ACHN (cell line): ENCODE data around the gene KCNMB2.
"Not testable (repeated sequence)": the region's sequence is repeated elsewhere in the genome, so short reads cannot be mapped to it uniquely, and the experiment has no call there.

ENCODE experiments used
- DNase-seq: peaks from one replicate; pipeline ENCODE4 v3.0.0-alpha.2; 2015
- in situ Hi-C: cut with HindIII; loops from 2 replicates; pipeline ENCODE4 v1.10.0; 2017; ENCODE audit warnings: low sequenced_read_pairs, low pct_ligation_motif_present, low pct_unique_long_range_greater_than_20kb

Gene KCNMB2

DNA sequence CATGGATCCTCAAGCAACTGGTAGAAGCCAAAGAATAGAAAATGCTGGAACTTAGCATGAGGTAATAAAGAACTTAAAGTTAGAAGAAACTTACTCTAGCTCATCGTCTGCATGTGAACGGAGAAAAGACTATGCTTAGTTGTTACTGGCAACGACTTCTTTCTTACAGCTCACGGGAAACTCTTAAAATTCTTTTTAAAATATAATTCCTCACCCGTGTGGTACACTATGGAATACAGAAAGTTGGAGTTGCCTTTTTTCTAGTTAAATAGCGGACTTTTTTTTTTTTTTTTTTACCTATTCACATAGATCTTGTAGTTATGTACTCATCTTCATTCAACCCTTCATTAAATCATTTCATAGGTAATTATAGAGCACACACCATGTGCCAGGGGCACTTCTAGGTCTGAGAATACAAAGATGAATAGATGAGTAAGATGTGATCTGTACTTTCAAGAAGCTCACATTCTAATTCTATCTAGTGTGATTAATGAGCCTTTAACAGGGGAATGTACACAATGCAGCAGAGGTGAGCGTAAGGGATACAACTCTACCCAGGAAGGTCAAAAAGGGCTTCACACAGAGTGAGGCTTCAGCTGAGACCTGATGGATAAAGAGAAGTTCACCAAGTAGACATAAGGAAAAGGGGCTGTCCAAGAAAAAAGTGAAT is 18.4 kb upstream of the KCNMB2 start:
- in situ Hi-C loops, result no loop called here
- no peak for DNase-seq

DNA sequence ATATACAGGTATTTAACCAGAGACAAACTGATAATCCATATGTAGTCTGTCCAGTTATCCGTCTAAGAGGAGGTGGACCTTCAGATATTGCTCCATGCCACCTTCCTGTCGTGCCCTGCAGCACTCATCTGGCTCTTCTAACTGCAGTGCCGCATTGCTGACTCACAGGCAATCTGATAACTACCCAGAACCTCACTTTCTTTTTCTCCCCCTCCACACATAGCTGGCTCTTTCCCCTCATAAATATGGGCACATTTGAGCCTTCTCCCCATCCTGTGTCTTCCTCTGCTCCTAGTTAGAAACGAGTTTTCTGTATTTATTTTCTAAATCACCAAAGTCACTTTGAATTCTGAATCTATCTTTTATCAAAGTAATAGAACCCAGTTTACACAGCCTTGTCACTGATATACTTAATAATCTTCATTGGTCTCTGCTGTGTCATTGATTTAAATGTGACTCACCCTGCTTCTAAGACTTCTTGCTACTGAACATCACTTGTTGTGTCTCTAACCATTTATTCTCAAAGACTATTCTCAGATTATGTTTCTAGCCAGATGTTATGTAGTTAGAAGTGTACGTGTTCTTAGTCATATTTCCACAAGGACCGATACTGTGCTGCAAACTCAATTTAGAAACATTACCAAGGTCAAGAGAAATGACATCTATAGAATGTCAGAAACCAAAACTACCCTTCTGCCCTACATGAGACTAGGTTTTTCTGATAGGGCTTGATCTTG is 17.4 kb upstream of the KCNMB2 start:
- in situ Hi-C loops, result no loop called here
- DNase-seq, result no peak

DNA sequence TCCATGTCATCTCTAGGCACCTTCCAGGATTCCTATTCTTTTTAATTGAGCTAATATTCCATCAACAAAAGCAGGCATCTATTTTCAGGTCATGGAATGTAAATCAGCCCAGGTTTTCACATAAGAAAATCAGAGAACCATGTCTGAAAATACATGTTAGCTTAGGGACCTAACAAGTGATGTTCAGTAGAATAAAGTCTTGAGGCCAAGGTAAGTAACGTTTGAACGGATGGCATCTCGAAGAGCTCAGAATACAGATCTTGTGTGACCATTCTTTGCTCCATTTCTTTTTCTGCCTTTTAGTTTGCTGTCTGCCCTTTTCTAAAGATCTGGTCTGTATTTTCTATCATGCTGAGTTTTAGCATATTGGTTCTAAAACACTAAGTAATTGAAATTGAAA is 16.5 kb upstream of the KCNMB2 start:
- DNase-seq, result no peak
- in situ Hi-C loops, result no loop called here

DNA sequence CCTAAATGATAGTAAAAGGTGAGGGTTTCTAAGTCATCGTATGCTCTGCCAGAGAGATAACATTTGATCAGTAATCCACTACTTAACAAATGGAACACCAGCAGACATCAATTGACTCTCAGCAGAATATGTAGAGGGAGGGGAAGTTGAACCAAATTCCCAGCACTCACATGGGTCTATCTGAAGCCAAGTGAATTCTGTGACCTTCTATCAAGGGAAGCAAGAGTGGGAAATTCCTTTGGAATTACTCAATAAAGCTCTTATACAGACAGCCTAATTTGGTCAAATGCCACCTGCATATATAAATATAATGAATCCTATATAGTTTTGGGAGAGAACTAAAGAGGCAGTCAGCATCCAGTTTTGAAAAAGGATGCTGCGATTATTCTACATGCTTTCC is 15.8 kb upstream of the KCNMB2 start:
- in situ Hi-C loops, result no loop called here
- no peak for DNase-seq

DNA sequence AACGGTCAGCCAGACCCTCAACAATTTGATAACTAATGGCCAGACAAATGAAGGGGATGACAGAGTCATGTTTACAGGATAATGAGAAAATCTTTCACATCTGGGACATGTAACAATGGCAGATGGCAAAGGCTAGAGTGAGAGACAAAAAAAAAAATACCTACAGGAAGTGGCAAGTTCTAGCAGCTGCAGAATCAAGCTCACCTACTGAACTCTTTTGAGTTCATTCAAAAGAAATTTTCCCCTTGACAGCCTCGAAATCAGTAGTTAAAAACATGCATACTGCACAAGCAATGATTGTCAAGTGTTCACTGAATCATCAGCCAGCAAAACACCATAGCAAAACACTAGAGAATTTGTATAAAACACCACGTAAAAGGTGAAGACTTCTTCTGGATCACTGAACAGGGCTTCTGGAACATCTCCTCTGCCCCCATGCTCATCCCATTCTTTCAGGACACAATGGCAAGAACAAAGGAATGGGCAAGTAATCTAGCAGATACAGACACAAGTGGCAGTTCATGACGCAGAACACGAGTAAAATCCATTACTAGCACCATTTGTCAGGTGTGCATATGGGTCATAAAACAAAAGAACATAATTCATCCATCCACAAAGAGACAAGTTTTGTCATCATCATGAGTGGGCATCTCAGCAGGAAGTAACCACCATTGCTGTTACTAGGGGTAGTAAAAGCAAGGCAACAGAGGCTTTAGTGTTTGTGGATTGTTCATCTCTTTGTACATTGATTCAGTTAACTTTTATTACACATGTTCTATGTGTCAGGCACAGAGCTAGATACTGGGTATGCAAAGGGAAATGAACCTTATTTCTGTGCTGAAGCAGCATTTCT is 13.8 kb upstream of the KCNMB2 start:
- no peak for DNase-seq
- in situ Hi-C loops, result no loop called here

DNA sequence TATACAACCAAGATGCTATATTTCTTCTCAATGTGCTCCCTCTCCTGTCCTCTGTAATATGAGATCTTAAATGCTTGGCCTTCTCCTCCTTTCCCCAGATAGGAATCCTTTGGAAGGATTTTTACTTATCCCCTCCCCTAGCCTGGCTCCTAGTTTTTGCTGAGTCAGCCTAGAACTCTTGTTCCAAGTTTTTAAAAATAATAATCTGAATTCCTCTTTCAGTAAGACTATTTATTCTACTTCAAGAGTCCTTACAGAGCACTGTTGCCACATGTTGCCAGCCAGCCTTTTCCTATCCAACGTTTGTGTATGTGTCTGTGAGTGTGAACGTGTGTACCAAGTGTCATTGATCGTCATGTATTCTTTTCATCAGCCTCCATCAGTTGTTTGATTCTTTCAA is 11.0 kb upstream of the KCNMB2 start:
- in situ Hi-C loops, result no loop called here

DNA sequence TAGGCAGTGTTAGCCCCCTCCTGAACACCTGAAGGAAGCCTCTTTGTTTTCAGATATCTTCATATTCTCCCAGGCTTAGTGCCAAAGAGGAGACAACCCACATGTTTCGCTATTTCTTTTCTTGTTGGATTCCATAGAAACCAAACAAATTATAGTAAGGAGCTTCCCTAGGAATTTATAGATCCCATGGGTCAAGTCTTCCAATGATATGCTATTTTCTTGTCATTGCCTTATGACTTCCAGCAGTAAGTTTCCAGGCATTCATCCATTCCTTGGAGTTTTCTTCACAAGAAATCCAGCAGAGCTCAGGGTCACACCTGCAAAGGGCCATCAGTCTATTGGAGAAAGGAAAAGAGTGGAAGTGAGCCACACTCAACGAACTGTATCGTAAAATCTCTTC is 9.9 kb upstream of the KCNMB2 start:
- DNase-seq, result no peak
- in situ Hi-C loops, result no loop called here

More for the DNA sequence above, 11.0 kb upstream of the KCNMB2 start:
- DNase-seq, result no peak

DNA sequence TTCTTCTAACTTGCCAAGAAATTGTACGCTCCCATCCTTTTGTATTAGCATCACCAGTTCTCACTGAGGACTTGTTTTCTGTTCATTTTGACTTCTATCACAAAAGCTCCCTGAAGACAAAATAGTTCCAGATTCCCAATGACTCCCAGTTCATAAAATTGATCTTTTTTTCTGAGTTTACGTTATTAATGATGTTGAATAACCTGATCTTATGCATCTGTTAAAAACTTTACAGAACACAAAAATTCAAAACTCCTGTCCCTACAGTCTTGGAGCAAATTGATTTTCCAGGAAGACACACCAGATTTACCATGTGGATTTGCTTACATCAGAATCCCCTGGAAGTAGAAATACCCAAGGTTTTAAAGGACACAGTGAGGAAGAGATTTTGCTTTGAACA is 8.3 kb upstream of the KCNMB2 start:
- DNase-seq, result no peak

DNA sequence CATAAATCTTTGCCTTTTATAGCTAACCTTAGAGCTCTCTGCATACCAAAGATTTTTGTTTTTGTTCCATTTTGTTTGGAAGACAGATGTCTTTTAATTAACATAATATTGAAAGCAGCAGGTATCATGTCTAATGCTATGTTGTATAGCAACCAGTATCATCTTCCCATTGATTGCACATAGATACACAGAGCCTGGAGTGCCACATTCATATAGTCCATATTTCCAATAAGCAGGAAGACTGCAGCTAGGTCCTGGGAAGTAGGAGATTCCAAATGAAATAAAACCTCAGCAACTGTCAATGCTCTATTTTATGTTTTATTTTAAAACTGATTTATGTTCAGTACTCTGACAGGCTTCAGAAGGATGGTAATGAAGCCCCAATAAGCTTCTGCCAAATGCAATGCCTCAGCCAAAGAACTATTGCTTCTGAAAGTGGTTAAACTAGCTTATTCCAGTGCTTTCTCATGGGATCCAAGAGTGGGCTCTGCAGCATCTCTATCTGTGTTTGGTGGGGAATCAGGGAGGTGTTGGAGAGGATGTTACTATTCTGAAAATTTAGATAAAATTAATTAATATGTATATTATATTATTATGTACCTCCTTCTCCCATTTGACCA is 6.5 kb upstream of the KCNMB2 start:
- no peak for DNase-seq
- in situ Hi-C loops, result no loop called here

More for the DNA sequence above, 8.3 kb upstream of the KCNMB2 start:
- in situ Hi-C loops, result no loop called here

DNA sequence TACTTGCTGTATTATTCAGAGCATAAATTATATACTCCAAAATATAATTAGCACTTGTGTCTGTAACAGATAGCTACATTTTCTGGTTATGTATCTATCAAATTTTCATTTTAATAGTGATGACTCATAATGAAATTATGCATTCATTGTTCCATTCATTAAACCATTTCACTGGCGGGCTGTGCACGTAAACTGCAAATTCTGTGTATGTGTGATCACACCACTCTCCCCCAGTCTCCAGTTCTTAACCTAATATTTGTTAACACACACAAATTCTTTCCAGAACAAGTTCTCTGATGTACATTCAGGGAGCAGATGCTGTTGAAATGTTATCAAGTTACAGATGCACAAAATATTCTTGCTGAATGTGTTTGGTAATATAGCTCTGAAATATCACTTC is 3.8 kb upstream of the KCNMB2 start:
- DNase-seq, result no peak
- in situ Hi-C loops, result no loop called here

DNA sequence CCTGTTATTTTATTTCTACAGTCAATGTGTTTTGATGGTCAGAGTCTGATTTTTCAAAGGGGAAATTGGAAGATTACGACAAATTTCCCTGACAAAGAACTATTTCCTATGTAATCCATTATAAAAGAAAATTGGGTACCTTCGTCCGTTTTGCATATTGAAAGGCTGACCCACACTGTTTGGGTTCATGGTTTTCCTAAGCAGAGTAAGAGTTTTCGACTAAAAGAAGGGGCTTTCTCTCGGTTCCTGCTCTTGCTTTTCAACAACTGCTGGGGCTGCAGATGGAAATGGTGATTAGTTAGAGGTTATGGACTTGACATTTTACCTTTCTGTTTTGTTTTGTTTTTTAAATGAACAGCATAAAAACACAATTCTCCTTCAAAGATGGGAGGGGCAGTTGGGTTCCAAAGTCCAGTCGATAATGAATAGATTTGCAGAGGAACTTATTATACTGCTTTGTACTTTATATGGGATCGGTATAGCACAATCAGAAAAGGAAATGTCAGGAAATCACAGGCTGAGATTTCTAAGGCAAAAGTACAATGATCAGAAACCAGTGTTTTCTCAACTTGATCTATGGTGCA is 978 bp downstream of the KCNMB2 start:
- DNase-seq, result no peak
- in situ Hi-C loops, result no loop called here

DNA sequence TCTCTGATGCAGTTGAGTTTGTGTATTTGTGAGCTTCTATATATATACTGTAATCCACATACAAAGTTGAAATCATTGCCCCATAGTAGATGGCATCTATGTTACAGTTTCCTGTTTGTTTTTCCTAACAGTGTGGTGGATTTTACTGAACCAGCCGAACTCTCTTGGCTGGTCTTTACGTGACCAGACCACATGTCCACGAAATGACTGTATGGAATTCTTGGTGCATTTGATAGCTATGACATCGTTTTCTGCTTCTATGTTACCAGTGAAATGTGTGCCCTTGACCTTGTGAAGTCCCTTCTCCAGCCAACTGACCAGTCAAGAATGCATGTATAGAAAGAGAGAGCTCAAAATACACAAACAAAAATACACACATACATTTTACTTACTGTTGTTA is 1.8 kb downstream of the KCNMB2 start:
- no peak for DNase-seq
- in situ Hi-C loops, result no loop called here

DNA sequence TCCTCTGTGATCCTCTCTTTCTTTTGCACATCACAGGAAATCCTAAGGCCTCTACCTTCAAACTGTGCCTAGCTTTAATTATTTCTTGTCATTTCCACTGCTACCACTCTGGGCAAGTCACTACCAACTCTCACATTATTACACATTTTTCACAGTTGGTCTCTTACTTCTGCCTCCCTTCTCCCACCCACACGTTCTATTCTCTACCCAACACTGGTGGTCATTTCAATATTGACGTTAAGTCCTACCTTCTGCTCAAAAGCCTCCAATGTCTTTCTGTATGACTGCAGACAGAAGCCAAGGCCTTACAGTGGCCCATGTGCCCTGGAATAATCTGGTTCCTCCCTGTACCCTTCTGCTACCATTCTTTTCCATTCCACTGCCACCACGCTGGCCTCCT is 3.9 kb downstream of the KCNMB2 start:
- in situ Hi-C loops, result no loop called here
- no peak for DNase-seq

DNA sequence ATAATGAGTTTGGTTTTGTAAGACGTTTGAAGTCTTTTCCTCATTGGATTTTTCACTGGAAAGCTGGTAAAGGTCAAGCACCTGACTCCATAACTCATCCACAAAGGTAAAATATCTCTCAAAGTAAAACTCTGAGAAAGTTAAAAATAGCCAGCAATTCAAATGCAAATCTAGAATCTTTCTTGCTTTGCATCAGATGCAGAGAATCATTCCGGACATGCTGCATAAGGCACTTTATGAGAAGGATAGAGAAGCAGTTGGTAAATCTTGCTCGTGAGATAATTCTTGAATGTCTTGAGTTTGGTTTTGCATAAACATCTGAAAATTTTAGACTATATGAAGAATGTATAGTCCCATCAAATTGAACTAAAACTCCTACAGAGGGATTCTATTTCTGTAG is 9.1 kb downstream of the KCNMB2 start:
- in situ Hi-C loops, result no loop called here
- DNase-seq, result no peak

DNA sequence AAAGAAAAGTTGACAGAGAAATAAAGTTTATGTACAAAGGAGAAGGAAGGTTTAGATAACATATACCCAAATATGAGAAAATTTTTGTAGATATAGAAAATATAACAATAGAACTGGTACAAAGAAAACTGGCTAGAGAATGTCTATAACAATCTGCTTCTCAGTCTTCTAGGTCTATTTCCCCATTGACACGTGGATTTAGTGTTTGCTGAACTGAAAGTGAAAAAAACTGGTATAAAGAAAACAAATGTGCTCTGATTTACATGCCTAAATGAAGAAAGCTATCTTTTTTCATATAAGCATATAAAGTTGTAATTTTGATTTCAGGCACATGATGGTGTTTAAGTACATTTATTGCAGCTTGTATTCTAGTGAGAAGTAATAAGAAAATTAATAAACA is 9.8 kb downstream of the KCNMB2 start:
- no peak for DNase-seq
- in situ Hi-C loops, result no loop called here

DNA sequence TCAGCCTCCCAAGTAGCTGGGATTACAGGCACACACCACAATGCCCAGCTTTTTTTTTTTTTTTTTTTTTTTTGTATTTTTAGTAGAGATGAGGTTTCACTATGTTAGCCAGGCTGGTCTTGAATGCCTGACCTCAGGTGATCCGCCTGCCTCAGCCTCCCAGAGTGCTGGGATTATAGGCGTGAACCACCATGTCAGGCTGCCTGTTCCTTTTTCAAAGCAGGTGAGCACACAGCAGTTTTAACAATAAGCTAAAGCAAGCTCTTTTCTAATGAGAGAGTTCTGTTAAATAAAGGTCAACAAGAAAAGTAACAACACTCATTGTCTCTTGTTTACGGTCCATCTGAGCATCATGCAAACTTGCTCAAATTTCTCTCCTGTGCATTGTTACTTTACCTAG is 13.2 kb downstream of the KCNMB2 start:
- in situ Hi-C loops, DNase-seq: not testable (repeated sequence)

DNA sequence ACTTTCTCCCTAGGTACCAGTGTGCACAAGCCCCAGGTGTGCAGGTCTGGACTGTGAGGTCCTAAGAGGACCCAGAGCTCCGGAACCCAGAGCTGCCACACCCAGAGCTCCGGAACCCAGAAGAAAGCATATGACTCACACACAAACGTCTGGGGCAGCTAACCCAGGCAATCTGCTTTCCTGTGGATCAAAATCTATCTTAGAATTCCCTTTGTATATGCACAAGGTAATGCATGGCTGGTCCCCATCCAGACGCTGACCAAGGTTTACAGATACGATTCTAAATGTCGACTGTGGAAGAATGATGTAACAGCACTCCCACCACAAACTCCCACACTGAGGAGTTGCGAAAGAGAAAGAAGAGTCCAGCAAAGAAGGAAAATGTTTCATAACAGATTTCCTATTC is 15.7 kb downstream of the KCNMB2 start:
- in situ Hi-C loops, result no loop called here
- DNase-seq, result no peak

DNA sequence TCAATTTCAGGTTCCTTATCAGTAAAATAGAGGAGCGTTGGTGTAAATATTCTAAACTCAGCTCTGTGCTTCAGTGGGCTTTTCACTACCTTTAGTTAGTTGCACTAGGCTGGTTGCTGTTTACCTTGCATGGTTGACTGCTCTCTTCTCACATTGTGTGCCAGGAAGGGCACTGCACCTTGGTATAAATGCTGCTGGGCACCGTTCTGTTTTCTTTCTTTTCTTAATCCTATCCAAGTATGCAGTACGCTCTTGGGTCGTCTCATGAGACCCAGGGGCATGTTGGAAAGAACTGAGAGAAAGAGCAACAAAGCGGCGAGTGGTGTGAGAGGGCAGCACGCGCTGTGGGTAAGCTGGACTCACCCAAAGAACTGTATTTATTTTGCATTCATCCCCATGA is 22.4 kb downstream of the KCNMB2 start:
- in situ Hi-C loops, result no loop called here
- DNase-seq, result no peak

DNA sequence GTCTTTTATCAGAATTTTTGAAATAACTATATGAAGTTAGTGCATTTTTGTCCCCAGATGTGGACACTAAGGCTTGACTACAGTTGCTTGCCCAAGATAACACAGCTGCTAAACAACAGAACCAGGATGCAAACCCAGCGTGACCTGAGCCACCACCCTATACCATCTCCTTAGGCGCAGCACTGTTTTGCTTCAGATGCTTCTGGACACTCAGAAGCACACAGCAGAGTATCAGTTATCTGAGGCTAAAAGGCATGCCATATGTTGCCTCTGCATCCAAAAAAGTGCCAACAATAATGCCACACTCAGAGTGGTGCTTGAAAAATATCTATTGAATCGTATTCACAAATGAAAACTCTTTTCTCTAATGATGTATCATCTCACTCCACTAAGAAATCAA is 24.5 kb downstream of the KCNMB2 start:
- no peak for DNase-seq

More for the DNA sequence above, 24.5 kb downstream of the KCNMB2 start:
- in situ Hi-C loops, result no loop called here
